ENCODE measurements around the gene SUGCT.

- TF ChIP-seq, protein P1, sequence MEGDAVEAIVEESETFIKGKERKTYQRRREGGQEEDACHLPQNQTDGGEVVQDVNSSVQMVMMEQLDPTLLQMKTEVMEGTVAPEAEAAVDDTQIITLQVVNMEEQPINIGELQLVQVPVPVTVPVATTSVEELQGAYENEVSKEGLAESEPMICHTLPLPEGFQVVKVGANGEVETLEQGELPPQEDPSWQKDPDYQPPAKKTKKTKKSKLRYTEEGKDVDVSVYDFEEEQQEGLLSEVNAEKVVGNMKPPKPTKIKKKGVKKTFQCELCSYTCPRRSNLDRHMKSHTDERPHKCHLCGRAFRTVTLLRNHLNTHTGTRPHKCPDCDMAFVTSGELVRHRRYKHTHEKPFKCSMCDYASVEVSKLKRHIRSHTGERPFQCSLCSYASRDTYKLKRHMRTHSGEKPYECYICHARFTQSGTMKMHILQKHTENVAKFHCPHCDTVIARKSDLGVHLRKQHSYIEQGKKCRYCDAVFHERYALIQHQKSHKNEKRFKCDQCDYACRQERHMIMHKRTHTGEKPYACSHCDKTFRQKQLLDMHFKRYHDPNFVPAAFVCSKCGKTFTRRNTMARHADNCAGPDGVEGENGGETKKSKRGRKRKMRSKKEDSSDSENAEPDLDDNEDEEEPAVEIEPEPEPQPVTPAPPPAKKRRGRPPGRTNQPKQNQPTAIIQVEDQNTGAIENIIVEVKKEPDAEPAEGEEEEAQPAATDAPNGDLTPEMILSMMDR (IDR thresholded peaks at IDR 0.05): no peak
- TF ChIP-seq POLR2A (IDR thresholded peaks at IDR 0.05): no peak
Measured at GRCh38 chr7:40773656-40774055, 638.9 kb downstream of the SUGCT start.
